Measurements from ENCODE around the gene LDLRAD4. TPM values are rescaled to one million over a fixed set of nuclear protein-coding genes. Genes with fewer than 3 reads are reported as not detected.

Gene LDLRAD4
- total RNA-seq, 4 donors from 2014 or later, result 14.0 to 36.9 (median 29.3) TPM

DNA sequence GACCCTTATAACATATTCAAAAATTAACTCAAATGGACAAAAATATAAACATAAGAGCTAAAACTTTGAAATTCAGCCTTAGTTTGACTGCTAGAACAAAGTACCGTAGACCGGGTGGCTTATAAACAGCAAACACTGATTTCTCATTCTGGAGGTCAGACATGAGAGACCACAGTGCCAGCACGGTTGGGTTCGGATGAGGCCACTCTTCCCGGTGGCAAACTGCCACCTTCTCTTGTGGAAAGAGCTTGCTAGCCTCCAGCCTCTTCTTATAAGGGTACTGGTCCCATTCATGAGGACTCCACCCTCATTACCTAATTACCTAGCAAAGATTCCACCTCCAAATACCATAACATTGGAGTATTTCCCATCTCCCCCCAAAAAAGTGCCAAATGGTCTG, 416.5 kb downstream of the LDLRAD4 start:
- no peak for DNase-seq (ENCODE audit: low spot score in 2 of 2)
- 57 to 80% methylated on average over 5 of the region's 5 CpGs for WGBS, 2 donors
- Histone ChIP-seq H3K4me3 (no peak overlapping the region), H3K9me3 (no peaks in the 10 kb centered on the region), H3K36me3 (no peaks in the 10 kb centered on the region), H3K27me3 (no peaks in the 10 kb centered on the region), H3K27ac (no peak overlapping the region), H3K4me1 (peaks cover 0 to 4% (median under 1%) of the 10 kb centered on the region in 4 donors)
- TF ChIP-seq POLR2A (IDR thresholded peaks at IDR 0.05), result no peak
- TF ChIP-seq EP300 (IDR thresholded peaks at IDR 0.05), result no peak
- TF ChIP-seq, protein P1, sequence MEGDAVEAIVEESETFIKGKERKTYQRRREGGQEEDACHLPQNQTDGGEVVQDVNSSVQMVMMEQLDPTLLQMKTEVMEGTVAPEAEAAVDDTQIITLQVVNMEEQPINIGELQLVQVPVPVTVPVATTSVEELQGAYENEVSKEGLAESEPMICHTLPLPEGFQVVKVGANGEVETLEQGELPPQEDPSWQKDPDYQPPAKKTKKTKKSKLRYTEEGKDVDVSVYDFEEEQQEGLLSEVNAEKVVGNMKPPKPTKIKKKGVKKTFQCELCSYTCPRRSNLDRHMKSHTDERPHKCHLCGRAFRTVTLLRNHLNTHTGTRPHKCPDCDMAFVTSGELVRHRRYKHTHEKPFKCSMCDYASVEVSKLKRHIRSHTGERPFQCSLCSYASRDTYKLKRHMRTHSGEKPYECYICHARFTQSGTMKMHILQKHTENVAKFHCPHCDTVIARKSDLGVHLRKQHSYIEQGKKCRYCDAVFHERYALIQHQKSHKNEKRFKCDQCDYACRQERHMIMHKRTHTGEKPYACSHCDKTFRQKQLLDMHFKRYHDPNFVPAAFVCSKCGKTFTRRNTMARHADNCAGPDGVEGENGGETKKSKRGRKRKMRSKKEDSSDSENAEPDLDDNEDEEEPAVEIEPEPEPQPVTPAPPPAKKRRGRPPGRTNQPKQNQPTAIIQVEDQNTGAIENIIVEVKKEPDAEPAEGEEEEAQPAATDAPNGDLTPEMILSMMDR (IDR thresholded peaks at IDR 0.05), result no peak

- DNase-seq (ENCODE audit: low spot score in 2 of 2), result no peak
- no peaks in the 10 kb centered on the region for H3K36me3 ChIP-seq
- H3K4me3 ChIP-seq, result no peak overlapping the region
- 58 to 67% methylated on average over 10 of the region's 10 CpGs for WGBS, 2 donors
- H3K9me3 ChIP-seq, result no peaks in the 10 kb centered on the region
- TF ChIP-seq POLR2A (IDR thresholded peaks at IDR 0.05) (no peak), EP300 (IDR thresholded peaks at IDR 0.05) (no peak)
- TF ChIP-seq, protein P1 (IDR thresholded peaks at IDR 0.05), result no peak
- H3K27ac ChIP-seq, result no peak overlapping the region
- peaks cover 0 to 12% (median 5%) of the 10 kb centered on the region in 4 donors for H3K4me1 ChIP-seq
- H3K27me3 ChIP-seq, result no peaks in the 10 kb centered on the region
Observed at GRCh38 chr18:13638719-13639595, 420.4 kb downstream of the LDLRAD4 start.

GRCh38 chr18:13640266-13640860, 421.8 kb downstream of the LDLRAD4 start:
- H3K9me3 ChIP-seq, result no peaks in the 10 kb centered on the region
- no peak for DNase-seq (ENCODE audit: low spot score in 2 of 2)
- H3K27me3 ChIP-seq, result no peaks in the 10 kb centered on the region
- peaks cover 0 to 12% (median 5%) of the 10 kb centered on the region in 4 donors for H3K4me1 ChIP-seq
- peaks cover 0 to 5% (median 0%) of the 10 kb centered on the region in 3 donors for H3K36me3 ChIP-seq
- no peak for TF ChIP-seq EP300 (IDR thresholded peaks at IDR 0.05)
- no peak overlapping the region for H3K27ac ChIP-seq
- WGBS, 2 donors, result 85 to 86% methylated on average over 10 of the region's 10 CpGs
- no peak overlapping the region for H3K4me3 ChIP-seq

DNA sequence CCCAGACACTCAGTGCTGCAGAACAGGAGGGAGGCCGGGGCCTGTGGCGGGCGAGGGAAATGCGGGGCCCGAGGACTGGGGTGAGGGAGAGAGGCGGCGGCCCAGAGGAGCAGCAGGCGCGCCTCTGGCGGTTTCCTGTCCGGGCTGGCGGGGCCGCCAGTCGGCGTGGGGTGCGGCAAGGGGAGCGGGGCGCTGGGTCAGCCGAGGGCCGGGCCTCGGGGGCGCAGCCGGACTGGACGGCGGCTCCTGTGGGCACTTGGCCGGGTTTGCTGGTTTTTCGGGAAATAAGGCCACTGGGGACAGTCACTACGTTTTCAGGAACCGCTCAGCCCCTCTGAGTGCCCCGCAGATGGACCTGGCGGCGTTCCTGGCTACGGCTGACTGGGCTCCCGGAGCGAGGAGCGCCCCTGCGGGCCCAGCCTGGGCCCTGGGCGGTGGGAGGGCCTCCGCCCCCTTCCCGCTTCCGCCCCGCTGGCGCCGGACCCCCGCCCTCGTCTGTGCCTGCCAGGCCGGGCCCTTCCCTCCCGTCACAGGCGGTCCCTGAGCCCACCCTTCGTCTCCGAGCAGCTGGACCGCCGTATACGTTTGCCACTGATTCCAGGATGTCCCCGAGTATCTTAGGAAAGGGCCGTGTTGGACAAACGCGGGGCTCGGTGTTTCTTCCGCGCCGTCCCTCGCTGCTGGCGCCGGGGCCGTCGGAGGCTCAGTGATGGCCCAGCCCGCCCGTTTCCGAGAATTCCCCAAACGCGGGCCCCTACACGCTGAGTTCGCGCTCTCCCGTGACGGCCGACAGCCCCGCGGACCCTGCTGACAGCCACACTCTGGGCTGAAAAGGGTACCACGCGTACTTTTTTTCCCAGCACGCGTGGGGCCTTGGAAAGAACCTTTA, 423.2 kb downstream of the LDLRAD4 start:
- Histone ChIP-seq H3K4me1 (peaks cover 0 to 12% (median 5%) of the 10 kb centered on the region in 4 donors), H3K9me3 (no peaks in the 10 kb centered on the region), H3K4me3 (peak overlapping the region; percentile 25 to 54 (median 29)), H3K27me3 (no peaks in the 10 kb centered on the region), H3K36me3 (peaks cover 0 to 10% (median 0%) of the 10 kb centered on the region in 3 donors), H3K27ac (peak overlapping the region in 3 of 4 donors; percentile 10 to 72 (median 27))
- no peak for DNase-seq (ENCODE audit: low spot score in 2 of 2)
- WGBS, 2 donors, result 30 to 34% methylated on average over 48 to 64 of the region's 84 CpGs
- TF ChIP-seq EP300 (IDR thresholded peaks at IDR 0.05) (no peak), POLR2A (IDR thresholded peaks at IDR 0.05) (no peak)
- TF ChIP-seq, protein P1 (IDR thresholded peaks at IDR 0.05), result no peak

- H3K27ac ChIP-seq, result peak overlapping the region in 1 of 4 donors; percentile 72
- H3K27me3 ChIP-seq, result no peaks in the 10 kb centered on the region
- peaks cover 0 to 12% (median 5%) of the 10 kb centered on the region in 4 donors for H3K4me1 ChIP-seq
- no peak for DNase-seq (ENCODE audit: low spot score in 2 of 2)
- H3K4me3 ChIP-seq, result no peak overlapping the region
- TF ChIP-seq POLR2A (IDR thresholded peaks at IDR 0.05) (no peak), EP300 (IDR thresholded peaks at IDR 0.05) (no peak)
- TF ChIP-seq, protein P1 (IDR thresholded peaks at IDR 0.05), result no peak
- 88 to 93% methylated on average over 15 of the region's 15 CpGs for WGBS, 2 donors
- peaks cover 0 to 10% (median 0%) of the 10 kb centered on the region in 3 donors for H3K36me3 ChIP-seq
- no peaks in the 10 kb centered on the region for H3K9me3 ChIP-seq
Observed at GRCh38 chr18:13642440-13642827, 423.9 kb downstream of the LDLRAD4 start.

Measured in tibial nerve (tissue), 4 donors.